Activated CD4-positive, alpha-beta memory T cell treated with anti-CD3 and anti-CD28 coated beads for 36 hours (primary cell): ENCODE data around the gene ASH1L. TPM values are rescaled to one million over a fixed set of nuclear protein-coding genes. Genes with fewer than 3 reads are reported as not detected.

Experiments
- CTCF ChIA-PET: fragments of 350-600 bp; sonication (Branson Sonifier 250); formaldehyde crosslinking; loops from one replicate; lab custom pipeline; 2021; ENCODE audit warnings: antibody characterized with exemption, inconsistent platforms; lab: Charles Lee
- POLR2A ChIA-PET: fragments of 350-600 bp; sonication (Branson Sonifier 250); formaldehyde crosslinking; loops from one replicate; lab custom pipeline; 2021; ENCODE audit warnings: antibody characterized with exemption; lab: Charles Lee
- DNase-seq: peaks from one replicate; pipeline ENCODE4 v3.0.0-alpha.2; 2020
- H3K27ac Mint-ChIP-seq: one replicate; pipeline ENCODE4 v1.8.0; 2021; ENCODE audit warnings: mixed read lengths
- H3K27me3 Mint-ChIP-seq: one replicate; pipeline ENCODE4 v1.8.0; 2021; ENCODE audit warnings: mixed read lengths
- H3K36me3 Mint-ChIP-seq: one replicate; pipeline ENCODE4 v1.8.0; 2021; ENCODE audit warnings: mixed read lengths
- H3K4me1 Mint-ChIP-seq: one replicate; pipeline ENCODE4 v1.8.0; 2021; ENCODE audit warnings: low read depth, mixed read lengths
- H3K4me3 Mint-ChIP-seq: one replicate; pipeline ENCODE4 v1.8.0; 2021; ENCODE audit warnings: mild to moderate bottlenecking, mixed read lengths
- H3K9me3 Mint-ChIP-seq: one replicate; pipeline ENCODE4 v1.8.0; 2021; ENCODE audit warnings: mixed read lengths
- intact Hi-C: fragments of 100-400 bp; cut with micrococcal nuclease; formaldehyde crosslinking; loops from one replicate; pipeline ENCODE4 v1.15.1; 2023
- total RNA-seq, 2 experiments: library from RNA; stranded (reverse); gene quantifications; one replicate each; pipeline ENCODE4 v1.2.3, GENCODE V29; 2021

The ASH1L gene
- total RNA-seq, 2 experiments from 2014 or later = 28.8 to 29.6 TPM

- Mint-ChIP-seq H3K9me3 (no peaks in the 10 kb centered on the region), H3K36me3 (peaks cover 21% of the 10 kb centered on the region), H3K4me3 (peak overlapping the region; percentile 83), H3K27me3 (no peaks in the 10 kb centered on the region), H3K27ac (peak overlapping the region; percentile 69), H3K4me1 (peaks cover 31% of the 10 kb centered on the region)
- intact Hi-C loops = loop anchor here (1.0 to 10.0 kb wide), 7 partner anchors 15 to 422 kb away; partner anchors contain the start of genes FDPS and HCN3
- DNase-seq = peak; percentile 91
- POLR2A ChIA-PET = interaction anchor here (0.9 to 1.5 kb wide), 6 partner anchors 51 to 1103 kb away, joined by 3 to 6 read pairs (median 5); partner anchors contain the start of genes CLK2, SCAMP3 and UBAP2L
- CTCF ChIA-PET = interaction anchor here (0.7 to 6.3 kb wide), 18 partner anchors 11 to 366 kb away, joined by 3 to 188 read pairs (median 6); partner anchors contain the start of genes CLK2, ENTREP3, FDPS and HCN3
Measured at GRCh38 chr1:155323729-155324036, 238.9 kb downstream of the ASH1L start.

- Mint-ChIP-seq H3K4me3 (peak overlapping the region; percentile 83), H3K27me3 (no peaks in the 10 kb centered on the region), H3K36me3 (peaks cover 23% of the 10 kb centered on the region), H3K9me3 (no peaks in the 10 kb centered on the region), H3K27ac (peak overlapping the region; percentile 74), H3K4me1 (peaks cover 31% of the 10 kb centered on the region)
- ChIA-PET POLR2A (interaction anchor here (1.0 to 1.9 kb wide), 8 partner anchors 11 to 114 kb away, joined by 3 to 6 read pairs (median 4); partner anchors contain the start of genes CLK2 and SCAMP3), CTCF (interaction anchor here (0.7 to 6.3 kb wide), 23 partner anchors 12 to 367 kb away, joined by 3 to 188 read pairs (median 5); partner anchors contain the start of genes CLK2, ENTREP3, FDPS and HCN3)
- peak; percentile 91 for DNase-seq
- intact Hi-C loops = loop anchor here (1.0 to 10.0 kb wide), 5 partner anchors 15 to 272 kb away; partner anchors contain the start of genes FDPS and HCN3
Measured at GRCh38 chr1:155322953-155323728, 239.5 kb downstream of the ASH1L start.

GRCh38 chr1:155322571-155322952 lies 240.0 kb downstream of the ASH1L start:
- Mint-ChIP-seq H3K4me1 (peaks cover 31% of the 10 kb centered on the region), H3K9me3 (no peaks in the 10 kb centered on the region), H3K27me3 (no peaks in the 10 kb centered on the region), H3K27ac (peak overlapping the region; percentile 42), H3K36me3 (peaks cover 27% of the 10 kb centered on the region), H3K4me3 (peak overlapping the region; percentile 61)
- DNase-seq = peak; percentile 31
- POLR2A ChIA-PET = interaction anchor here (1.0 to 1.9 kb wide), 5 partner anchors 11 to 72 kb away, joined by 3 to 4 read pairs (median 4); partner anchors contain the start of genes CLK2 and SCAMP3
- CTCF ChIA-PET = interaction anchor here (0.8 to 6.3 kb wide), 12 partner anchors 11 to 196 kb away, joined by 3 to 188 read pairs (median 6); partner anchors contain the start of genes CLK2, ENTREP3, HCN3 and MTX1
- intact Hi-C loops = loop anchor here (5.0 to 10.0 kb wide), 2 partner anchors 130 to 272 kb away; no protein-coding TSS in a partner anchor

GRCh38 chr1:155321639-155322503 lies 240.7 kb downstream of the ASH1L start:
- peak overlapping the region; percentile 61 for H3K4me3 Mint-ChIP-seq

GRCh38 chr1:155320661-155321617 lies 241.7 kb downstream of the ASH1L start, which contains the start of gene RUSC1:
Gene RUSC1, plus strand, starts transcription at chr1:155320894. Its CDS starts 880 bp downstream, at chr1:155321774.
- Mint-ChIP-seq H3K4me1 (peaks cover 29% of the 10 kb centered on the region), H3K27ac (peak within 1 kb of the TSS; percentile 11)
- POLR2A ChIA-PET = interaction anchor here (1.0 to 1.9 kb wide), 4 partner anchors 9 to 70 kb away, joined by 3 to 4 read pairs (median 3); partner anchors contain the start of gene FDPS

More at GRCh38 chr1:155321639-155322503, 240.7 kb downstream of the ASH1L start:
- Mint-ChIP-seq H3K36me3 (peaks cover 27% of the 10 kb centered on the region), H3K9me3 (no peaks in the 10 kb centered on the region), H3K27ac (no peak overlapping the region), H3K4me1 (peaks cover 31% of the 10 kb centered on the region), H3K27me3 (no peaks in the 10 kb centered on the region)
- intact Hi-C loops = loop anchor here (5.0 to 10.0 kb wide), 2 partner anchors 130 to 273 kb away; no protein-coding TSS in a partner anchor
- CTCF ChIA-PET = interaction anchor here (0.8 to 6.3 kb wide), 12 partner anchors 11 to 196 kb away, joined by 3 to 188 read pairs (median 5); partner anchors contain the start of genes CLK2, ENTREP3, HCN3 and MTX1
- POLR2A ChIA-PET = interaction anchor here (0.6 to 1.9 kb wide), 6 partner anchors 10 to 71 kb away, joined by 3 to 6 read pairs (median 4); partner anchors contain the start of genes CLK2 and SCAMP3
- no peak for DNase-seq

GRCh38 chr1:155320252-155320651 lies 242.4 kb downstream of the ASH1L start:
- Mint-ChIP-seq H3K27me3 (no peaks in the 10 kb centered on the region), H3K36me3 (peaks cover 33% of the 10 kb centered on the region), H3K27ac (peak overlapping the region; percentile 11), H3K9me3 (no peaks in the 10 kb centered on the region), H3K4me3 (peak overlapping the region; percentile 56), H3K4me1 (peaks cover 27% of the 10 kb centered on the region)
- DNase-seq = no peak
- ChIA-PET POLR2A (interaction anchor here (1.0 to 1.5 kb wide), 2 partner anchors 12 to 44 kb away, joined by 3 read pairs; partner anchors contain the start of gene FDPS), CTCF (interaction anchor here (0.6 to 6.3 kb wide), 2 partner anchors 68 to 113 kb away, joined by 3 to 188 read pairs; partner anchors contain the start of gene ENTREP3)
- intact Hi-C loops = loop anchor here (5.0 to 10.0 kb wide), 2 partner anchors 128 to 275 kb away; no protein-coding TSS in a partner anchor

More at GRCh38 chr1:155320661-155321617, 241.7 kb downstream of the ASH1L start, which contains the start of gene RUSC1:
- Mint-ChIP-seq H3K9me3 (no peaks in the 10 kb centered on the region), H3K4me3 (peak within 1 kb of the TSS; percentile 56), H3K27me3 (no peaks in the 10 kb centered on the region), H3K36me3 (peaks cover 33% of the 10 kb centered on the region)
- CTCF ChIA-PET = interaction anchor here (0.6 to 6.3 kb wide), 4 partner anchors 21 to 114 kb away, joined by 3 to 188 read pairs (median 3); partner anchors contain the start of gene ENTREP3
- DNase-seq = peak; percentile 82
- intact Hi-C loops = loop anchor here (5.0 to 10.0 kb wide), 2 partner anchors 129 to 274 kb away; no protein-coding TSS in a partner anchor

GRCh38 chr1:155319536-155319935 lies 243.1 kb downstream of the ASH1L start:
- peaks cover 38% of the 10 kb centered on the region for H3K36me3 Mint-ChIP-seq
- CTCF ChIA-PET = interaction anchor here (1.3 to 6.3 kb wide), 2 partner anchors 68 to 69 kb away, joined by 7 to 188 read pairs; partner anchors contain the start of gene ENTREP3
- H3K9me3 Mint-ChIP-seq = no peaks in the 10 kb centered on the region
- intact Hi-C loops = no loop called here
- H3K4me3 Mint-ChIP-seq = no peak overlapping the region
- POLR2A ChIA-PET = interaction anchor here (0.6 to 1.5 kb wide), 2 partner anchors 43 to 204 kb away, joined by 3 read pairs; no protein-coding TSS in a partner anchor
- peaks cover 27% of the 10 kb centered on the region for H3K4me1 Mint-ChIP-seq
- no peaks in the 10 kb centered on the region for H3K27me3 Mint-ChIP-seq
- DNase-seq = no peak
- H3K27ac Mint-ChIP-seq = no peak overlapping the region

- no peak for DNase-seq
- Mint-ChIP-seq H3K27ac (peak overlapping the region; percentile 8), H3K36me3 (peaks cover 44% of the 10 kb centered on the region), H3K4me1 (peaks cover 33% of the 10 kb centered on the region), H3K27me3 (no peaks in the 10 kb centered on the region), H3K9me3 (no peaks in the 10 kb centered on the region), H3K4me3 (no peak overlapping the region)
- ChIA-PET CTCF (interaction anchor here (1.0 to 1.3 kb wide), 2 partner anchors 10 to 67 kb away, joined by 4 to 7 read pairs; no protein-coding TSS in a partner anchor), POLR2A (interaction anchor here (0.7 kb wide), 1 partner anchor 10 kb away, joined by 4 read pairs; the partner anchor contains the start of gene FDPS)
- intact Hi-C loops = no loop called here
Measured at GRCh38 chr1:155318082-155318481, 244.5 kb downstream of the ASH1L start.

- DNase-seq = no peak
- H3K36me3 Mint-ChIP-seq = peaks cover 53% of the 10 kb centered on the region
- peaks cover 31% of the 10 kb centered on the region for H3K4me1 Mint-ChIP-seq
- no peak overlapping the region for H3K27ac Mint-ChIP-seq
- H3K4me3 Mint-ChIP-seq = no peak overlapping the region
- ChIA-PET CTCF (interaction anchor here (2.7 kb wide), 1 partner anchor 67 kb away, joined by 10 read pairs; no protein-coding TSS in a partner anchor), POLR2A (interaction anchor here (0.6 kb wide), 1 partner anchor 173 kb away, joined by 3 read pairs; no protein-coding TSS in a partner anchor)
- no peaks in the 10 kb centered on the region for H3K27me3 Mint-ChIP-seq
- intact Hi-C loops = no loop called here
- no peaks in the 10 kb centered on the region for H3K9me3 Mint-ChIP-seq
Measured at GRCh38 chr1:155316922-155317321, 245.7 kb downstream of the ASH1L start.
